ENCODE data around the gene LANCL2.

Gene LANCL2

DNA sequence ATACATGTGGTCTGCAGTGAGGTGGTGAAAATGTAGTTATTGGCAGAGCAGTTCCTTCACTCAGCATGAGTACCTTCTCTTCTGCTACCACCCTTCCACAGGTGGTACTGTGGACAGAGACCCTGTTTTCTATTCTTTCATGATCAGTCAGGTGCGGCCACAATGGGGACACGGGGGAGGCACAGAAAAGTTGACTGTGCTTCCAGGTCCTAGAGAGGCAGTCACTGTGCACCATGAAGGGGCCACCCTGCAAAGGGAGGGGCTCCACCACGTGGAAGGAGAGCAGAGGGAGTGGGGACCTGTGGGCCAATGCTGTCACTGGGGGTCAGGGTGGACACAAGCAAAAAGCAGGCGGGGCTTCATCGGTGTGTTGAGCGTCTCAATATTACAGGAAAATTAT is 3.6 kb upstream of the LANCL2 start:
- DNase-seq = no peak

DNA sequence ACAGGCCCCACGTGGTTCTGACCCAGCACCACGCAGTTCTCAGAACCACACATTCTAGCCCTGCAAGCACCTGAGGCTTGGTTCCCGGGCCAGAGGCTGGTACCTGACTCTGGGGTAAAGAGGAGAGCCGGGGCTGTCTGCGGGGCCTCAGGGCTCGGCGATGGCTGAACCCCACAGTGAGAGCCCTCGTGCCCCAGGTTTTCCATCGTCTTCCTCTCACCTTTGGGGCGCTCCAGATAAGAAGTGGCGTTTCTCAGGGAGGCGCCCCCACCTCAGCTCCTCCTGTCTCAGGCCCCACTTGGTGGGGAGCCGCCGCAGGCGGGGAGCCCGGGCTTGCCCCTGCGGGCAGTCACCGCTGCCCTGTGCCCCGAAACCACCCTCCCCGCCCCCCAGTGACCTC is 2.2 kb upstream of the LANCL2 start:
- DNase-seq = no peak

DNA sequence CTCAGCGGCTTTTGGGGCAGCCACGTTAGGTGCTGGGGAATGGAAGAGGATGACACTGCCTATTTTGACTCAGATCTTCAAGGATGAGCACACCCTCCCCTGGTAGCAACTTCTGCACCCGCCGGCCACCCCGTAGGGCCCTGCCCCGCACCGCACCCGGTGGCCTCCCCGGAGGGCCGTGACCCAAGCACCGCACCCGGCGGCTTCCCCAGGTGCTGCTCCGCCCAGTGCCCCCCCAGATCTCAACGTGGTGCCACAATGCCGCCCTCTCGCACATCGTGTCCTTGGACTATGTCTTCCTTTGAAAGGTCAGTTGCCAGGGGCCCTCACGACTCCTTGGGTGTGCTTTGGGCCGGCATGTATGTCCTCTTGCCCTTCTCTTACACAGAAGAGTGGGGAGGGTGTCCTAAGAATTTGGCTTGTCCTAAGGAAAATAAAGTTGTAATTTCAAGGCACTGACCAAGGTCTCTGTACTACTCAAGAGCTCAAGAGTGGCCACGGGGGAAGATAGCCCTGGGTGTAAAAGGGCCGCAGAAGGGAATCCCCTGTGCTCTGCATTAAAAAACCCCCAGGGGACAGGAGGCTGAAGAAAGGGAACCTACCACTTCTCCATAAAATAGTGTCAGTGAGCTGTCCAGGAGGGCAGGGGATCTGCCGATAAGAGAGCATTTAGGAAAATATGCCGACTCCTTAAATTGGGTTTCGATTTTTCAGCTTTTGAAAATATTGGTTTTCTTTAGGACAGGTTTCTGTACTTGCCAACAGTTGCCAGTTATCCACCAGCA is 1.6 kb upstream of the LANCL2 start:
- no peak for DNase-seq

DNA sequence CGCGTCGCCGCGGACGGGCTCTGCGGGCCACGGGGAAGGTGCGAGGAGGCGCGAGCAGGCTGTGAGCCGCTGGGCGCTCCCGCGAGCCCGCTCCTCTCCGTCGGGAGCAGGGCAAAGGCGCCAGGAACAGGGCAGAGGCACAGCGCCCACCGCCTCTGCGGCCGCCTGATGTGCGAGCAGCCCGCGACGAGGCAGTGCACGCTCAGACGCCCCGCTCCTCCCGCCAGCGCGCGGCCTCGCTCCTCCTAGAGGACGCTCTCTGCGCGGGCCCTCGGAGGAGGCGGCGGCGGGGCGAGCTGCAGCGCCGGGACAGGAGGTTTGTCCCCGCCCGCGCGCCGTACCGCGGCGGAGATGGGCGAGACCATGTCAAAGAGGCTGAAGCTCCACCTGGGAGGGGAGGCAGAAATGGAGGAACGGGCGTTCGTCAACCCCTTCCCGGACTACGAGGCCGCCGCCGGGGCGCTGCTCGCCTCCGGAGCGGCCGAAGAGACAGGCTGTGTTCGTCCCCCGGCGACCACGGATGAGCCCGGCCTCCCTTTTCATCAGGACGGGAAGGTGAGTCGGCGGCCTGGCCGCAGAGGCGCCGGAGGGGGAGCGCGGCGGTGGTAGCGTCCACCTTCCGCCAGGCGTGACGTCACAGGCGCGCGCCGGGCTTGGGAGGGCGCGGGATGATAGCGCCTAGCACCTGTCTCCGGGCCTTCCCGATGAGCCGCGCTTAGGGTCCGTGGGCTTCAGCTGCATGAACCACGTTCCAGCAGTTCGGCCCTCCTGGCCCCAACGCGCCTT is 731 bp downstream of the LANCL2 start:
- peak; percentile 64 to 99 (median 93) for DNase-seq

DNA sequence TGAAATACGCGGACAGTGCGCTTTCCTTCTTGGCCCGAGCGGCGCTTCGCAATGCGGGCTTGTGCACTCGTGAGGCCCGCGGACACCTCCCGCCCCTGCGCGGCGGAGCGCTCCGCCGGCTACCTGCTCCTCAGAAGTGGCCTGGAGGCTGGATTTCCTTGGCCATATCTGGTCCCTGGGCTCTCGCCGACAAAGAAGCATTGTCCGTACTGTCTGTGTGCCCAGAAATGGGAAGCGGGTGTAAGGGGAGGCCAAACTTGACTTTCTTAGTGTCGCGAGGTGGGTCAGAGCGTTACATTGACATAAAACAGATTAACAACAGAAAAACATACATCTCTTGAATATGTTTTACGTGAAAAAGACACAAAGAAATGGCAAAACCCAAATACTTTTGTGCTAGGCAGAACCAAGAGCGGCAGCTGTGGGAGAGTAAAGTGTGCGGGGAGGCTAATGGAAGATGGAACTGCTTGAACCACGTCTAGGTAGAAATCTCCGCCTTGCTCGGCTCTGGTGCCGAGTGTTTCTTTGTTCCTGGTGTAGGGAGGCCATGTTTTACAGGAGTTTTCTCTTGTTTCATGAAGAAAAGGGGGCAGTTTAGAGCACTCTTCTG is 1.4 kb downstream of the LANCL2 start:
- peak in 1 of 51 donors; percentile 17 for DNase-seq

DNA sequence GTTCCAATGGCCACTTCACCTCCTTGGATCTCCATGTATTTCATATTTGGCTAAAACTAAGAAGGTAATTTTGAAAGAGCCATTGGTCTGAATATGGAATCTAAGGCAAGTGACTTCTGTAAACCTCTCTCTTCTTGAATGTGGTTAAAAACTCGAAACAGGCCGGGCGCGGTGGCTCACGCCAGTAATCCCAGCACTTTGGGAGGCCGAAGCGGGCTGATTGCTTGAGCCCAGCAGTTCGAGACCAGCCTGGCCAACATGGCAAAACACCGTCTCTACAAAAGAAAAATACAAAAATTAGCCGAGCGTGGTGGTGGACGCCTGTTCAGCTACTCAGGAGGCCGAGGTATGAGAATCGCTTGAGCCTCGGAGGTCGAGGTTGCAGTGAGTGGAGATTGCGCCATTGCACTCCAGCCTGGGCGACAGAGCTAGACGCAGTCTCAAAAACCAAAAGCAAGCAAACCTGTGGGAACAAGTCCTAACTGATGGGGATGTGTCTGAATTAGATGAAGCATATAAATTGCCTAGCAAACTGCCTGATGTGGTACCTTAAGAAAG is 2.2 kb downstream of the LANCL2 start:
- no peak for DNase-seq

DNA sequence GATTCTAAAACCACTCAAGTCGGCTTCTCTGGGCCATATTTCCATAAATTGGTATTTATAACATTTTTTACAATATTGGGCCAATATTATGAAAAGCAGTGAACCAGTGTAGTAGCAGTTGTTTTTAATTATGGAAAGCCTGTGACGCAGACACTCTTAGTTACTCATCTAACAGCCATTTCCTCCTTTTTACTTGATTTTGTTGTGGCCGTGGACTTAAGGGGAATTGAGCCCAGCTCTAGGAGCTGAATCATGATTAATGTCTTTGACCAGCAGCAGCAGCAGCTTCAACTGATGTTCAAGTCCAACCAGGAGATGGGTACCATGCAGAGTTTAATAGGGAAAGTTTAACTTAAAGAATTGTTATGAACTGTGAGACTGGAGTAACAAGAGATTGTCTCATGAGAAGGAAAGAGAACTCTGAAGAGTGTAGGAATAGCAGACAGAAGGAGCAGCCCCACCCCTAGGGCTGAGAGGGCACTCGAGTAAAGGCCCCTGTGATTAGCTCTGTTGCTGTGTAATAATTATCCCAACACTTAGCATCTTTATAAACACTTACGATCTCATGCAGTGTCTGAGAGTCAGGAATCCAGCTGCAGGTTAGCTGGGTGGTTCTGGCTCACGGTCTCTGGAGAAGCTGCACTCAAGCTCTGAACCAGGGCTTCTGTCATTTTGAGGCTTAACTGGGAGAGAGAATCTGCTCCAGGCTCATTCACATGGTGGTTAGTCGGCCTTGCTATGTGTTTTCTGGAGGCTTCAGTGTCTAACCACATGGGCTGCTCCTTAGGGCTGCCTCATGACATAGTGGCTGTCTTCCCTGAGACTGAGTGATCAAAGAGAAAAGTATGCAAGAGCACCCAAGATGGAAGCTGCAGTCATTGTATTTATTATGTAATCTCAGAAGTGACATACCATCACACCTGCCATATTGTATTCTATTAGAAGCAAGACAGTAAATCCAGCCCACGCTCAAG is 4.6 kb downstream of the LANCL2 start:
- no peak for DNase-seq

DNA sequence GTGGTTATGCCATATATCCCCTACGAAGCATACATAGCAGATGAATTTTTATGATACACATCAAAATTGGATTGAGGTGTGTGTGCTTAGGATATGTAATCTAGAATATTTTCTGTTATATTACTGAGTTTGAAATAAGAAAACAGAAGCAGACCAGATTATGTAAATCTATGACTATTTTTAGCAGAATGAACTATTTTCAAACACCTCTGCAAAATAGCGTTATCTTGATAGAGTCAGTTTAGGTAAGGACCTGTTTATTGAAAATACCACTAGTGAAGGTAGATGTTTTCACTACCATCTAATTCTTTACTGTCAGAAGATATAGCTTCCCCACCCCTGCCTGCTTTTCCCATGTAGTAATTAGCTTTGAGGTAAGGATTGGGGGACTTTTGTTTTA is 9.1 kb downstream of the LANCL2 start:
- DNase-seq = no peak

DNA sequence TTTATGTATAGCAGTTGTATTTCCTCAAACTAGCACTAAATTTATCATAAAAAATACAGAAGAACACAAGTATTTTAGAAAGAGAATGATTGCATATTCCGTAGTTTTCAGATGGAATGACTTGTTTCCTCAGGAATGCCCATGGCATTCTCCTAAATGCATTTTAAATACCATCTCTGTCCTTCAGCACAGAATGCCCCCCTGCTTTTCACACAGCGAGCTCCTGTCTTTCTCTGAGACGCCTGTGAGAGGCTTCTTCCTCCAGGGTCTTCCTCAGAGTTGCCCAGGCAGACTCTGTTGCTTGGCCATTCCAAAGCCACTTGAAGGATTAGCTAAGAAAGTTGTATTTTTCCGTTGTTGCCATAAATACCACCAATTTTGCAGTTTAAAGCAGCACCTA is 10.1 kb downstream of the LANCL2 start:
- DNase-seq = no peak

DNA sequence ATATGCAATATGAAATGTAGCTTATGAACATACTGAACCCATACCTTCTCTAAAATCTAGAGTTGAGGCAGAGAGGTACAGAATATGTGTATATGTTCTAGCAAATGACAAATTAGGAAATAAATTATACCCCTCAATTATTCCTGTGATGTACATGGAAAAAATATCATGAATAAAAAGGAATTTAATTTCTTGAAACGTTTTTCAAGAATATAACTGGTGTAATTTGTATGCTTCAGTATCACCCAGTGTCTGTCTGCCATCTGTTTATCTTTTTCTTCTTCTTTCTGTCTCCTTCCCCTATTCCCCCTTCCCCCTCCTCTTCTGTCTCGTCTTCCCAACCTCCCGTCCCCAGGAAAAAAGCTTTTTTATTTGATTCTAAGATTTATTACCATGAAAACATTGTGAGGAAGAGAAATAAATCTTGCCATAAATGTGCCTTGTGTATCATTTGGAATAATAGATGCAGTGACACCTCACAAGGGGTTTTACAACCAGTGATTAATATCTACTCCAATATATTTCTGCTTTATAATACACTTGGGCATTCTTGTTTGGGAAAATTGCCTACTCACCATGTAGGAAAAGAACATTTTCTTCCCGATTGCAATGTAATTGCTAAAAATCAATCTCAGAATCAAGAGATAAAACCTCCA is 12.2 kb downstream of the LANCL2 start:
- no peak for DNase-seq

DNA sequence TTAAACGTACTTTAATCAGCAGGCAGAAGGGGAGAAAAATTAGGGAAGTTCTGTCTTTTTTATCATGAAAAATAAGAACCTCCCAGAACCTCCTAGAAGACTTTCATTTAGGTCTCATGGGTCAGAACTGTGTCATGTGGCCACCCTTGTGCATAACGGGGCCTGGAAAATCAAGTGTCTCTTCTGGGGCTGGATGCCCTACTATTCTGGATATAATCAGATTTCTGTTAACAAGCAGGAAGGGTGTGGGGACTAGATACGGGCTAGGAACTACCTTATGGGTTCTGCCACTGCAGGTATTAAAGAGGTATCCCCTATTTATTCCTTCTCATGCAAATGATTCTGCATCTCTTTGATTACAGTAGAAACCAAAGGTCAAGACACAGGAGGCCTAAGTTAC is 14.1 kb downstream of the LANCL2 start:
- no peak for DNase-seq

DNA sequence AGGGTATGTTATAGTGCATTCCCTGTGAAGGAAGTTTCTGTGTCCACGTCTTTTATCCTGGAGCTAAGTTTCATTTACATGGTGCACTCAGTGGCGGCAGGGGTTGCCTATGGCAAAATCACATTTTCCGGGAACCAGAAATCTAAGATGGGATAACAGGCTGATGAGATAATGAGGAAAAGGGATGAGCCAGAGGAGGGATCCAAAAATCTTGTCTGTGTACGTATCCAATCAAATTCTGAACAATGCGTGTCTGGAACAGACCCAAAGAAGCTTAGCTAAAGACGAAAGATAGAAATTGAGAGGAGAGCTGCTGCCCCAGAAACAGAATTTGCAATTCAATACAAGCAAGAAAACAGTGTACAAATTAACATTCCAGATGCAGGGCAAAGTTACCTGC is 16.1 kb downstream of the LANCL2 start:
- DNase-seq = peak in 1 of 51 donors; percentile 10

DNA sequence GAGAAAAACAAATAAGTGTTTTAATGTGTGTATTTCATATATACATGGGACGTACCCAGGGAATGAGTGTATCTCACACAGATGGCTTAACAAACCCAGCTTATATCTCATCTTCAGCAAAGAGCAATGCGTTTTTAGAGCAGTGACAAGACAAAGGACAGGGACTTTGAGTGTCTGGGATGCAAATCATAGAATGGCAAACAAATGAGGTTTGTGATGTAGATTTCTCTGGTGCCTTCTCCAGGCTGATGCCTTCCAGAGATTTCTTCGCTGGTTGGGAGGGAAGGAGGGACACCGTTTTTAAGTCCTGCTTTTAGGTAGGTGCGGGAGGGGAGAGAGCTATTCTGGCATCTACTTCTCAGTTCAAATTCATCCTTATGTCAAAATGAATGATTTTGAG is 16.6 kb downstream of the LANCL2 start:
- DNase-seq = peak in 4 of 51 donors; percentile 11 to 49 (median 18)

DNA sequence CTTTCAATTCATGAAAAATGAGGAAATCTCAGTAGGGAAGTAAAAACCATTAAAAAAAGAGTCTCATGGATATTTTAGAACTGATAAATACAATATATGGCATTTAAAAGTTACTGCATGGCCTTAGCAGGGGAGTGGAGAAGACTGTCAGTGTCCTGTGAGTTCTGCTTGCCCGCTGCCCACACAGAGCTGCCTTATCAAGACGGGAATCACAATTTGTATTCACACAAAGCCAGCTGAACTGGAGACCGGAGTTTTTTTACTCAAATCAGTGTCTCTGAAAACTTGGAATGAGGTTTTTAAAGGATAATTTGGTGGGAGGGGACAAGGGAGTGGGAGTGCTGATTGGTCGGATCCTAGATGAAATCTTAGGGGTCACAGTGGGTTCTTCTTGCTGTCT is 17.1 kb downstream of the LANCL2 start:
- DNase-seq = peak in 4 of 51 donors; percentile 8 to 29 (median 14)

DNA sequence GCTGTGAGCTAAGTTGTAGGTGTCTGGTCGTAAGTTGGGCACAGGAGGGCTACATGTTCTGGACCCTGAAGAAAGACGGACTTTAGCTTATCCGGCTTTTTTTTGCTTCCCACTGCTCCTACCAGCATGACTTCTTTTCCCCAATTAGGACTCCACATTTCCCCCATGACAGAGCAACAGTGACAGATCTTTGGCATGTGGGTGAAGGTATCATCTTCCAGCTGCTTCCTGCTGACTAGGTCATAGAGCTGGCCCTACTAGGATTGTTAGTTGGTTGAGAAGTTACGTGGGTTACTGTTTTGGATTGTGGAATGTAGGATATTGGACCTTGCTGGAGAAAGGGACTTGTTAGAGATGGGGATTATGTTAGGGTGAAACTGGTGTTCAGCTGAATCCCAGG is 21.4 kb downstream of the LANCL2 start:
- no peak for DNase-seq

DNA sequence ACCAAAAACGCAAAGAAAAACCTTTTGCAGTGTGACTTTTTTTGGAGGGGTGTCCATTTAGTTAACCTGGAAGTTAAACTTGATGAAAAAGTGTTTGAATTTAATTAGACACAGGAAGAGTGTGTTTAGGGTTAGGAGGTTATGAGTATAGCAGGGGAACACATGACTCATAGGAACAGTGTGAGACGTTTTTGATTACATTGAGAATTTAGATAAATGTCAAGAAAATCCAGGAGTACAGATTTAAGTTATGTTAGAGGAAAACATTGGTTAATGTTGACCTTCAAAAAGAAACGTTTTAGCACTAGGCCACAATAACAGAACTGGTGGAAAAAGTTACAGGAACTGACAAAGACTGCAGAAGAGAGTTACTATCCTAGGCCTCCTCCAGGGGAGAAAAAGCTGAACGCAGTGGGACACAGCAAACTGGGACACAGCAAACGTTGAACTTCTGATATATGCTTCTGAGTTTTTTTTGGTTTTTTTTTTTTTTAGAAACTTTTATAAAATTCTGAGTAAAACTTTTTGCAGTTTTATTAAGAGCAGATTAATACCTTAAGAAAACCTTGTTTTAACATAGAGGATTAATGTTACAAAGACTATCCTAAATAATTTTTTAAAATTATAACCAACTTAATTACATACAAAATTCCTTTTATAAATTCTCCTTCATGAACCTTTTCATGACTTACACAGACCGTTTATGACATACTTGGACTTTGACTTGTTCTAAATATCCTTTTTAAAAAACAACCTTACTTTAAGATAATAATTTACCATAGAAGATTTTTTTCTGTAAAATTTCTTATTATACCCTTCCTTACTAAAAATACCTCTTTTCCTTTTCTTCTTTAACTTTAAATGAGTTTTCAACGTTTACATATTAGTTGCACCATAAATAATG is 22.2 kb downstream of the LANCL2 start:
- DNase-seq = no peak

DNA sequence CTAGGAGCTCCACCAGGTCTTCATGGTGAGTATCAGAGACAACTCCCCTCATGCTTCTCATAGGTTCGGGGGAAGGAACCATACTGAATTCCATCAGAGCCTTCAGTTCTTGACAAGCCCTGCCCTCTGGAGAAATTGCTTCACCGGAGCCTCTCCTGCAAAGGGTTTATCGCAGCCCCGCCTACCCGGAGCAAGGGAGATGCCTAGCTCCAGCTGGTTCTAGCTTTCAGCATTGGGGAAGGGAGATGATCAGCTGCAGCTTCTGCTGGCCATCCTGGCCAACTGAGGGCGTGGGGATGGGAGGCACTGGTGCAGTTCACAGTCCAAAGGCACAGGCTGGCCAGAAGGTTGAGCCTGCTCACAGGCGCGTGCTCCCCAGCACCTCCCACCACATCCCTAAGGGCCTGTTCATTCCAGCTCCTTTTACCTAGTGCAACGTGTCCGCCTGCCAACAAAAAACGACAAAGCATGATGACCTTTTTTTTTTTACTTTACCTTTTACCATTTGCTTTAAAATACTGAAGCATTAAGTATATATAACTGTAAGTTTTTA is 31.2 kb downstream of the LANCL2 start:
- DNase-seq = no peak

DNA sequence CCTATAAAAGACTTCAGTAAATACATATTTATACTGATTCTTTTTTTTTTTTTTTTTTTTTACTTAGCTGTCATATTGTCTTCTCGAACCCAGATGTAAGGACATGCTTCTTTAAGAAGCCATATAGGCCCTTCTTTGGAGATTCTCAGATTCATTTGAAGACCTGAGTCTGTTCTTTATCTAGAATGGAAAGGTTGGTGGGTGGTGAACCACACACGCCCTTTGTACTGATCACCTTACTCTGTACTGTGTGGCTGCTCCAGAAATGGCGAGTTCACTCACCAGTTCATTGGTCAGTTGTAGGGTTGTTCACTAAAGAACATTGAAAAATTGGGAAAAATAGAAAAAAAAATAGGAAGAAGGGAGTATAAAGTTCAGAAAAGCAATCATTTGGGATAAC is 32.5 kb downstream of the LANCL2 start:
- no peak for DNase-seq

DNA sequence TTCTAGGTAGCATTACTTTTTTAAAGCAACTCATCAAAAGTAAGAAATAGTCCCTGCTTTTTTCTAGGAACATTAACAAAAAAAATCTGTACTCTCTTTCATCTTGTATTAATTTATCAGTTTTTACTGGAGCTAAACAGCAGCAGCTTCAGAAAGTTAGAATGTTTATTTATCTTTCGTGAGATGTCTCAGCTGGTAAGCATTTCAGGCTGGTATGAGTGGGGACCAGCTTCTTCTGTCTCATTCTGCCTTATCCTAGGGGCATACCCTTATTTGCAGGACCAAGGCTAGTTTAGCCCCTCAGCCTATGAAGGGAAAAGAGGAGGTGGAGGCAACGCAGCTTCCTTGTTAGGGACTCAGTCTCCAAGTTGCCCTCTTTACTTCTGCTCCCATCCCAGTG is 35.1 kb downstream of the LANCL2 start:
- DNase-seq = no peak
